OCI-M2 (cell line): ENCODE results near the gene NDUFB11.
"Not testable (repeated sequence)": the region's sequence is repeated elsewhere in the genome, so short reads cannot be mapped to it uniquely, and the experiment has no call there.

ENCODE experiments used
- DNase-seq: peaks from one replicate; lab custom pipeline; 2025; ENCODE audit not compliant: unreplicated experiment; lab: John Stamatoyannopoulos, UW

Gene NDUFB11

DNA sequence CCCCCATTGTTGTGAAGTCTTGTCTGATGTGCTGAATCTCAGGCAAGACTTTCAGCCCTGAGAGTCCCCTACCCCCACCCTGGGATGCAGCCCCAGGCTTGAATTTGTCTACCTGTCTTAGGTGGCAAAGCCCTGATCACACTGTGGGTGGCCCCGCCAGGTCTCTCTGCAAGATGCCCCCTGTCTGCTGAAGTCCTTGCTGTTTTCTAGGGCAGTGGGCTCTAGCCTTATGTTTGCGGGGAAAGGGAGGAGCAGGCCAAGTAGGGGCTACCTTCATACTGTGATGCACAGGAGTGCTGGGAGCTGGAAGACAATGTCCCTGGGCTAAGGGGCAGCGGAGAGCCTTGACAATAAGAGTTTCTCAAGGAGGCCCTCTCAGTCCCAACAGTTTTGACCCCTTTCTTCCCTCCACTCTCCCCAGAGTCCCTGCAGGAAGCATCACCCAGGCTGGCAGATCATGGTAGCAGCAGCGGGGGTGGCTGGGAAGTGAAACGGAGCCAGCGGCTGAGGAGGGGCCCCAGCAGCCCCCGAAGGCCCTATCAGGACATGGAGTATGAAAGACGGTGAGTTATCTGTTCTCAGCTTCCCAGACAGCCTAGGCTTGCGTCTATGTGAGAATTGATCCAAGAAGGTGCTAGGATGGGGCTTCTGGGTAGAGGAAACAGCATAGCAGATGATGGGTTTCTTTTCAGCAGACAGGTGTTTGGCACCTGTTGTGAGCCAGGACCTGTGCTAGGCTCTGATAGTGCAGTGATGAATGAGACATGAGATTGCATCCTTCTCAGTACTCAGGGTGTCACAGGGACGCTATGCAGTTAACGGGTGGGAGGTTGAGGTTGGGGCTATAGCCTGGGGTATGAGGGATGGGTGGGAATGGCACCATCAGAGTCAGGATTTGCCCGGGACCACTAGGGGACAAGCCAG, 2.7 kb upstream of the NDUFB11 start:
- no peak for DNase-seq

- no peak for DNase-seq
These were observed 1.8 kb upstream of the NDUFB11 start for GRCh38 chrX:47146121-47146935.

DNA sequence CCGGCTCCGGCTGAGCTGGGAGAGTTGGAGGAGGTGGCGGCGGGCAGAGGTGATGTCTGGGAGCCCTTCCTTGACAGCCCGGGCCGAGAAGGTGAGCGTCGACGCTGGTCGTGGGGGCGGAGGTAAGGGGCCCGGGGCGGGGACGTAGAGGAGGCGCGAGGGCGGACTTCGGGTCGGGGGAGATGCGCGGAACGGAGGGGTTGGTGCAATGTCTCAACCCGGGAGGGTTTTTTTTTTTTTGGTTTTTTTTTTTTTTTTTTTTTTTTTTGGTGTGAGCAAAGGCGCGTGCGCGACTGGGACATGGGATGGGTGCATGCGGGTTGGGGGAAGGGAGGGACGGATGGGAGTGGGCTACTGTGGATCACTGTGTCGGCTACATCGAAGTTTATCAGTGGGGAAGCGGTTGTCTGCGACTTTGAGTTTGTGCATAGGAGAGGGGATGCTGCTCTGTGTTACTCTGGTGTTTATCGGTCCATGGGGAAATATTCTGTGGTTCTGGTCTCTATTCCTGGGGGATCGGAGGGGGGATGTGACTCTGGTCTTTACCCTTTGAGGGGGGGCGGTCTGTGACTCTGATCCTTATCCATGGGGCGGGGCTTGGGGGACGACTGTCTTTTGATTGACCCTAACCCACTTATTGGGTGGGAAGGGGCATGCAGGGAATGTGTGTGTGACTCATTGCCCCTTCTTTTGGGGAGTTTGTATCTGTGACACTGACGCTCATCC, 1.1 kb upstream of the NDUFB11 start:
- no peak for DNase-seq

- DNase-seq = no peak
These were observed 442 bp downstream of the NDUFB11 start for GRCh38 chrX:47143894-47144625.

GRCh38 chrX:47138171-47138570, 6.3 kb downstream of the NDUFB11 start:
- DNase-seq = no peak

- not testable (repeated sequence) for DNase-seq
These were observed 8.9 kb downstream of the NDUFB11 start for GRCh38 chrX:47135650-47136049.

DNA sequence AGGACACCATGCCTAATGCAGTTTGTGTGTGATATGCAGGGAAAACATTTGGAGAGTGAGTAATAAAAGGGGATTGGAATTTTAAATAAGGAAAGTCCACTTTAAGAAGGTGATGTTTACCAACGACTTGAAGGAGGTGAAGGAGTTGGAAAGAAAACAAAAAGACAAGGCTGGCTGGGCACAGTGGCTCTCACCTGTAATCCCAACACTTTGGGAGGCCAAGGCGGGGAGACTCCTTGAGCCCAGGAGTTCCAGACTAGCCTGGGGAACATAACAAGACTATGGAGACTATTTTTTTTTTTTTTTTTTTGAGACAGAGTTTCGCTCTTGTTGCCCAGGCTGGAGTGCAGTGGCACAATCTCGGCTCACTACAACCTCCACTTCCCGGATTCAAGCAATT, 11.0 kb downstream of the NDUFB11 start:
- no peak for DNase-seq

DNA sequence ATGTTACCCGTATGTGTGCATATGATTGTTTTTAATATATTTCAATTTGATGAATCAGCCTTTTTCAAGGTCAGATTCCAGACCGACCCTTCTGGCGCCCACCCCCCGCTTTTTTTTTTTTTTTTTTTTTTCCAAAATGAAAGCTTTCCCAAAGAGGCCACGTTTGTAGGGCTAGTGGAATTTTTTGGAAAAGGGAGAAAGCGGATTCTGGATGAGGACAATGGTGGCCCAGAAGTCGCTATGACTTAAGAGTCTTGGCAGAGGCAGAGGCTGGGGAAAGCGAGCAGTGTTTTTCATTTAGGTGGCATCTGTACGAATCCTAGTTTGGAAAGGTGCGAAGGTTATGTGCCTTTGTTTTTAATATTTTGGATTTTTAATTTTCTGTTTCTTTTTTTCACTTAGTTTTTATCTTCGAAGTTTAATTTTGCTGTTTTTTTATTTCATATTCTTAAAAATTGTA, 14.6 kb downstream of the NDUFB11 start:
- DNase-seq = no peak

DNA sequence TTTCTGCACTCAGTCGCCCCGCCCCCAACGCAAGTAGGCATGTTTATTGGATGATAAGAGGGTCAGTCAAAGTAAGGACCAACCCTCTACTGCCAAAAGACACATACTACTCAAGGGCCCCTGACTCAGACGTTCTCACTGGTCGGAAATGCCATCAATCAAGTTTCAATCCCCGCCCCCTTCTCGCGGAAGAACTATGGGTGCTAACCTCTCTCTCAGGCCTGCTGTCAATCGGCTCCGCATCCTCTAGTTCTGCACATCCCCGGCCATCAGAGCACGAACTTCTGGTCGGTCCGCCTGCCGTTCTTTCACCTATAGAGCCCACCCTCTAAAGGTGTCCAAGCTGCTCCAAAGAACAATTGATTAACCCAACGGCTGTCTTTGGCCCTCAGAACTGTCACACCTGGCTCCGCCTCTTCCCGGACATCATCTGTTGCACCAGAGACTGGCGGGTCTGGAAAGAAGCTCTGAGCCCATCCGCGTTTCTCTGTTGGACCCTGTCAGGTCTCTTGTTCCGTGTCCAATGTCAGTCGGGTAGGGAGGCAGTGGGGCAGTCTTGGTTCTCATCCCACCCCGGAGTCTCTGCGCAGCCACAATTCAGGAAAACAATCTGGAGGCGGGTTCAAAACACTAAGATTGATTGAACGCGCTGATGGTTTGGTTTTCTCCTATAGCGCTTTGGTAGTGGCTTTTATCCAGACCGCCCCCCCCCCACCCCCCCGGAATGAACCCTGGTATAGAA, 15.2 kb downstream of the NDUFB11 start:
- DNase-seq = peak; percentile 94

DNA sequence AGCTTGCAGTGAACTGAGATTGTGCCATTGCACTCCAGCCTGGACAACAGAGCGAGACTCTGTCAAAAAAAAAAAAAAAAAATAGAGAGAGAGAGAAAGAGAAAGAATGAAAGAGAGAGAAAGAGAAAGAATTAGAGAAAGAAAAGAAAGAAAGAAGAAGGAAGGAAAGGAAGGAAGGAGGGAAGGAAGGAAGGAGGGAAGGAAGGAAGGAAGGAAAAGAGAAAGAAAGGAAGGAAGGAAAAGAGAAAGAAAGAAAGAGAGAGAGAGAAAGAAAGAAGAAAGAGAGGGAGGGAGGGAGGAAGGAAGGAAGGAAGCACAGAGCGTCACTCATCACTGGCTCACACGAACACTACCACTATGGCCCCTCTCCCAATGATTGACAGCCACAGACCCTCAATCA, 20.0 kb downstream of the NDUFB11 start:
- not testable (repeated sequence) for DNase-seq

DNA sequence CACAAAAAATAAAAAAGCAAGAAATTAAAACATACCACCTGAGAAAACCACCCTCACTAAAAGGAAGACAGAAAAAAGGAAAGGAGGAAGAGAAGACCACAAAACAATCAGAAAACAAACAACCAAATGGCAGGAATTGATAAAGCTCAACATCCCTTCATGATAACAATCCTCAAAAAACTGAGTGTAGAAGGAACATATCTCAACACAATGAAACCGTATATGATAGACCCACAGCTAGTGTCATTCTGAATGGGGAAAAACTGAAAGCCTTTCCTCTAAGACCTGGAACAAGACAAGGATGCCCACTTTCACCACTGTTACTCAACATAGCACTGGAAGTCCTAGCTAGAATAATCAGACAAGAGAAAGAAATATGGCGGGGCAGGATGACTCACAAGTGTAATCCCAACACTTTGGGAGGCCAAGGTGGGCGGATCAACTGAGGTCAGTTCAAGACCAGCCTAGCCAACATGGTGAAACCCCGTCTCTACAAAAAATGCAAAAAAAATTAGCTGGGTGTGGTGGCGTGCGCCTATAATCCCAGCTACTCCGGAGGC, 27.9 kb downstream of the NDUFB11 start:
- not testable (repeated sequence) for DNase-seq

GRCh38 chrX:47112316-47112954, 32.1 kb downstream of the NDUFB11 start:
- no peak for DNase-seq

GRCh38 chrX:47110936-47111615, 33.4 kb downstream of the NDUFB11 start:
- not testable (repeated sequence) for DNase-seq

- no peak for DNase-seq
These were observed 43.3 kb downstream of the NDUFB11 start for GRCh38 chrX:47101206-47101605.

- no peak for DNase-seq
These were observed 46.0 kb downstream of the NDUFB11 start for GRCh38 chrX:47098338-47099094.

- no peak for DNase-seq
These were observed 47.5 kb downstream of the NDUFB11 start for GRCh38 chrX:47097018-47097417.

GRCh38 chrX:47093860-47094259, 50.6 kb downstream of the NDUFB11 start:
- DNase-seq = no peak

DNA sequence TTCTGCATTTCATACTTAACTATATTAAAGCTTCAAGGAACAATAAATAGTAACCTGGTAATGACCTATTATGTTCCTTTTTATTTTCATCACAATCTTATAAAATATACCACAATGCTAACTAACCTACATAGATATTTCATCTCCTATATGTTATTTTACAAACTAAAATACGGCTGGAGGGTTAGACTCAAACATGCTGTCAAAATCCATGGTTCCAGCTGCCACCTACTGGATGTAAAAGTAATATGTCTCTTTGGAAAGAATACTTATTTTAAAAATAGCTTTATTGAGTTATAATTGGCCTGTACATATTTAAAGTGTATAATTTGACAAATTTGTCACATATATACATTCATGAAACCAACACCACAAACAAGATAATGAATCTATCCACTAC, 51.3 kb downstream of the NDUFB11 start:
- DNase-seq = no peak
